ENCODE data around the gene SYNRG.

SYNRG gene

DNA sequence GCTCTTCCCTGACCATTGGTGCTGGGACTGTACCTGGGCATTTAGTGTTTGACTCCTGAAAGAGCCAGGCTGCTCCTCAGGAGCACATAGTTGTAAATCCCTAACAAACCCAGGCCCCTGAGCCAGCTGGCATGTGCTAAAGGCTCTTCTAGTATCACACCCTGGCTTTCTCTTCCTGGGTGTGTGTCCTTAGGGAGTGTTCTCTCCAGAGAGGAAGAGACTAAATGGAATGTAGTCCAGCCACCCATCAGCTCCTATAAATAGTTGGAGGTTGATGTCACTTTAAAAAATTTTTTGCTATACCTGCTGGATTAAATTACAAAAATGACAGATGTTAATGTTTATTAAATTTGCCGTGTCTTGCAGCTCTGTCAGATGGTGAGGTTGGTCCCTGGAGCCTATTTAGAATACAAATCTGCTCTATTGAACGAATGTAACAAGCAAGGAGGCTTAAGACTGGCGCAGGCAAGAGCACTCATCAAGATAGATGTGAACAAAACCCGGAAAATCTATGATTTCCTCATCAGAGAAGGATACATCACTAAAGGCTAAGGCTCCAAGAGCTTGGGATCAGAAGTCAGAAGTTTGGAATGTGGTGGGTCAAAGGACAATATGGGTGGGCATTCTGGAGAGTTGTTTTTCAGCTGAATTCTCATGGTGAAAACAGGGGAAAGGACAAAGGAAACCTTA is 132.6 kb downstream of the SYNRG start:
- DNase-seq (ENCODE audit: low spot score), result peak; percentile 57

DNA sequence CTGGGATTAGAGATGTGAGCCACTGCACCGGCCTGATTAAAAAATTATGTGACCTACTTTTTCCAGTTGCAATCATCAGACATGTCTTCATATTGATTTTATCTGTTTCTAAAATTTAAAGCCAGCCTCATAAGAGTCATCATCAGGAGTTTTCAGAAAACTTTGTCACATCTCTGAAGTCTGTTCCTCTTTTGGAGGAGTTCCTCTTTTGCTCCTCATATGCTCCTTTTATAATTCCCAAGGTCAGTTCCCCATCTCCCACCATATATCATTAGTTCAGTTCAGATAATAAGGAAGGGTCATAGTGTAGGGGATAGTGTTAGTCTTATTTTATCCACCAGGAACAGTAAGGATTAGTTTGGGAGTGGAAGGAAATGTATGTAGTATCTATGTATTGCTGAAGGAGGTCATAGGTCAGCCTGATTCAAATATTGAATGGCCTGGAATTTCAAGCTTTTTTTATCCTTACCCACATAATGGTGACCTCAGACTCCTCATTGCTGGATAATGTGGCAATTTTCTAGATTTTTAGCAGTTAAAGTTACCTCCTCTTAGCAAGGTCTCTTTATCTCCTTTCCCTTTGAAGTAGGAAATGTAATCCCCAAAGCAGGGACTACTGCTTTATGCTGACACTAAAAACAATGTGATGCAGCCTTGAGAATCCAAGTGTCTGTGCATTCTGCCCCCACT is 133.3 kb downstream of the SYNRG start:
- no peak for DNase-seq (ENCODE audit: low spot score)

DNA sequence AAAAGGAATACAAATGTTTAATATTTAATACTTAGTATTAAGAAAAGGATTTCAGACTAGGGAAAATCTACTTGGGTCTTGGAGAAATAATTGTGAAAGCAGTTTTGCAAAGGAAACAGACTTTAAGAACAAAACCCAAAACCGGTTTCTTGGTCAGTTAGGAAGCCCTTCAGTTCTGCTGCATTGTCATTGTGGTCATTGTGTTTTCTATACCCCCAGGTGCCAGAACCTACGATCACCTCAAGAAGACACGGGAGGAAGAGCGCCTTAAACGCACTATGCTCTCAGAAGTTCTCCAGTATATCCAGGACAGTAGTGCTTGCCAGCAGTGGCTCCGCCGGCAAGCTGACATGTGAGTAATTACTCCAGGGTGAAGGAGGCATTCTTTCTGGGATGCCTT is 139.0 kb downstream of the SYNRG start:
- DNase-seq (ENCODE audit: low spot score), result no peak

DNA sequence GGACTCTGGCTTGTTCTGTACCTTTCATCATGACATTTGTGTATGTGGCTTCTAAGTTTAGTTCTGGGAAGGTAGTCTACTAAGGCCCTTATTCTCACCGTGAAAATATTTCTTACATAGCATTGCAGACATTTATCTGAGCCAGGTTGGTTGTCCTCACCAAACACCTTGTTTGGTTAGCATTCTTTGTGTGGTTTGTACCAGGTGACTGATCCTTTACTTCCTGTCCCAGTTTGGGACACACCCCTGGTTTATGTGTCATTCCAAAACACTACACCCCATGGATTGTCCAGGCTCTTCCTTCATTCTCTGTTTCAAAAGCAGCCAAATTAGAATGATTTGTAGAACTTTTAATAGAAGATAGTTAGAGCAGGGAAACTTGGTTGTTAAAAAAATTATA is 142.7 kb downstream of the SYNRG start:
- no peak for DNase-seq (ENCODE audit: low spot score)

DNA sequence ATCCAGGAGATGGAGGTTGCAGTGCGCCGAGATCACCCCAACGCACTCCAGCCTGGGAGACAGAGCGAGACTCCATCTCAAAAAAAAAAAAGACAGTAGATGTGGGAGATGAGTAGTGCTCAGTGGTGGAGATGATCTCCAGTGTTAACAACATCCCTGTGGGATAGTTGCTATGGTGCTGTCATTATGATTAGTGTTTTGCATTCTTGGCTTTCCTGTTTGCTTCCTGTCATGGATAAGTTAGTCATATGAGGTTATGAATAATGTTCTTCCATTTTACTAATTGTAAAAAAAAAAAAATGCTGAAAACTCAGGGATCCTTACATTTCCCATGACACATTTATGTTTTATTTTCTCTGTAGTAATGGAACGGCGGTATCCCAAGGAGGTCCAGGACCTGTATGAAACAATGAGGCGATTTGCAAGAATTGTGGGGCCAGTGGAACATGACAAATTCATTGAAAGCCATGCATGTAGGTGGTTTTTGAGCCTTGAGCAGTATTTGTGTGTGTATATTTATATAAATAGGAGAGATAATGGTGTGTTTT is 144.1 kb downstream of the SYNRG start:
- no peak for DNase-seq (ENCODE audit: low spot score)

Small RNA genes lying within 50 kb of the gene (small RNA-seq; reads per million reads assigned to genes)
- 0 reads per million in 2 experiments for gene MIR378J
